VCaP (cell line): ENCODE results near the gene BCR.

ENCODE experiments used
- H3K27ac ChIP-seq: fragments of 450-650 bp; 2 replicates; pipeline ENCODE4 v1.5.1; 2017
- CTCF ChIP-seq: fragments of 450-650 bp; conservative IDR thresholded peaks from 2 replicates; pipeline ENCODE4 v1.5.1; 2017; ENCODE audit warnings: mild to moderate bottlenecking, moderate library complexity

Gene BCR

DNA sequence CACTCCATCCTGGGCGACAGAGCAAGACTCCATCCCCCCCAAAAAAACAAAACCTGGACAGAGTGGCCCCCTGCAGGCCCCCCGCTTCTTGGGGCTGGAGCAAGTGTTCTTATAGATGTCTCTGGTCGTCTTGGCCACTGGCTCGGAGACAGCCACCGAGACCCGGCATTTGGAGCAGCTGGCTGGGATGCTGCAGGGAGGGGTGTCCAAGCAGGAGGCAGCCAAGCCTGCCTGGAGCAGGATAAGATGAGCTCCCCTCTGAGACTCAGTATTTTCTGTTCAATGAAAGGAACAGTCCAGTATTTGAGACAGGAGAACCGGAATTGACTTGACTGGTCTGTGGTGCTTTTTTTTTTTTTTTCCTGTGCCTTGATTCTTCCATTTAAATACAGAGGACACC, 44.5 kb downstream of the BCR start:
- no peak for TF ChIP-seq CTCF
- no peak overlapping the region; the same call in 1 of the 2 replicates for H3K27ac ChIP-seq

DNA sequence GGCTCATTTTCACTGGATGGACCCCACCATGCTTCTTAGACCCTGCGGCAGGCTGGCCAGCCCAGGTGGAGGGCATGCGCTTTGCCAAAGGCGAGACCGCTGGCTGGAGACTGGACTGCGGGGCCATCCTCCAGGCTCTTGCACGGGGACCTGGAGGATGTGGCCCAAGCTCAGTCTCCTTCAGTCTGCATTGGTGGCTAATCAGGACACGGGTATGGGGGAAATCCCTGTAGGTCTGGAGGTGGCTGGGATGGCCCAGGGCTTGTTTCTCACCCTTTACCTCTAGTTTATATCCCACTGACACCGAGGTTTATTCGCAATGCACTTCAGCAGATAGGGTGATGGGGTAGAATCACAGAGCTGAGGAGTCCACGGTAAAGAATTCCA, 45.0 kb downstream of the BCR start:
- peak overlapping the region; percentile 41; the same call in 1 of the 2 replicates for H3K27ac ChIP-seq
- TF ChIP-seq CTCF = no peak

- H3K27ac ChIP-seq = peak overlapping the region; percentile 41
- TF ChIP-seq CTCF = no peak
Measured at GRCh38 chr22:23225724-23226496, 45.6 kb downstream of the BCR start.

GRCh38 chr22:23226497-23226850, 46.2 kb downstream of the BCR start:
- peak overlapping the region; percentile 41 for H3K27ac ChIP-seq
- no peak for TF ChIP-seq CTCF

- TF ChIP-seq CTCF = no peak
- no peak overlapping the region for H3K27ac ChIP-seq
Measured at GRCh38 chr22:23227380-23227779, 47.1 kb downstream of the BCR start.

- no peak overlapping the region for H3K27ac ChIP-seq
- no peak for TF ChIP-seq CTCF
Measured at GRCh38 chr22:23228503-23228902, 48.2 kb downstream of the BCR start.

DNA sequence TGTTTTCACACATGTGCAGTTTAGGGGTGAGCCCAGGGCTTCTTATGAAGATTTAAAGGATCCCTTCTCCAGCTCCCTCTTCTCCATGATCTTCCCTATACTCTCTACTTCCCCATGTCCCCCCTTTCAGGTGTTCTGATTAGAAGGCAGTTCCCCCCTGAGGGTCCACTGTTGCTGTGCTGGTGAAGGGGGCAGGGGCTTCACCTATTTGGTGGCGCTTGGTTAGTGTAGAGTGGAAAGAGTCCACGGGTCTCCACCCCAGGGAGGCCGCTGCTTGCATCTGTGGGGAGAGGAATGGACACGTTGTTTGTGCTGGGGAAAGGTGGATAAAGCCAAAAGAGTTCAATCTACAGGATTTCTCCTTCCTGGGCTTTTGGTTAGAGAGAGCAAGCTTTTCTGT, 49.3 kb downstream of the BCR start:
- no peak for TF ChIP-seq CTCF
- no peak overlapping the region for H3K27ac ChIP-seq
